Muscle layer of duodenum (tissue), 2 donors: ENCODE results near the gene EFNA5.

Experiments used
- H3K27ac ChIP-seq: one replicate; pipeline ENCODE4 v1.7.0; 2013; ENCODE audit warnings: mild to moderate bottlenecking, low read length
- H3K27me3 ChIP-seq: one replicate; pipeline ENCODE4 v1.7.0; 2013; ENCODE audit warnings: low read depth, mild to moderate bottlenecking, control low read depth, low read length
- H3K36me3 ChIP-seq, 2 donors: one replicate each; pipeline ENCODE4 v1.7.0; 2013; ENCODE audit warnings: low read length in 2 of 2, control low read depth in 1 of 2, mild to moderate bottlenecking in 1 of 2; ENCODE audit not compliant: insufficient read depth in 2 of 2, control insufficient read depth in 1 of 2
- H3K4me1 ChIP-seq, 2 donors: one replicate each; pipeline ENCODE4 v1.7.0; 2013; ENCODE audit warnings: low read length in 2 of 2, mild to moderate bottlenecking in 2 of 2, control low read depth in 1 of 2, moderate library complexity in 1 of 2; ENCODE audit not compliant: insufficient read depth in 2 of 2, control insufficient read depth in 1 of 2
- H3K4me3 ChIP-seq, 2 donors: one replicate each; pipeline ENCODE4 v1.7.0; 2013; ENCODE audit warnings: low read length in 2 of 2, low read depth in 1 of 2, mild to moderate bottlenecking in 1 of 2
- H3K9me3 ChIP-seq, 2 donors: one replicate each; pipeline ENCODE4 v1.7.0; 2013; ENCODE audit warnings: low read length in 2 of 2, control low read depth in 1 of 2, mild to moderate bottlenecking in 1 of 2; ENCODE audit not compliant: control insufficient read depth in 1 of 2
- donor health status: healthy.

Gene EFNA5

DNA sequence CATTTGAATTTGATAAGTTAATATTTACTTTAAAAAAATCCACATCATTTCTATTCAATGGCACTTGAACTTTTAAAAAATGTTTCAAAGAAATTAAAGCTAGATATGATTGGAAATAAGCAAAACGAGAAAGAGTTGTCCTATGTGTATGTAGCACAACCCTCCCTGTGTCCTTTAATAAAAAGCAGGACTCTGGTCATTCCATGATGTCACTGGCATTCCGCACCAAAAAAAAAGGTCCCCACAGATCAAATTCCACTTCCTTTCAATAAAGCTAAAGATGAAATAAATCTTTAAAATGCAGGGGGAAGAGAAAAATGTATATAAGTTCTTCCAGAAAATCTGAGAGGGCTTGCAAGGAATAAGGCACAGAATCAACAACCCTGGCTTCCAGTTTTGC, 103.8 kb downstream of the EFNA5 start:
- no peak overlapping the region for H3K27ac ChIP-seq
- H3K27me3 ChIP-seq = no peaks in the 10 kb centered on the region
- H3K36me3 ChIP-seq = no peaks in the 10 kb centered on the region

DNA sequence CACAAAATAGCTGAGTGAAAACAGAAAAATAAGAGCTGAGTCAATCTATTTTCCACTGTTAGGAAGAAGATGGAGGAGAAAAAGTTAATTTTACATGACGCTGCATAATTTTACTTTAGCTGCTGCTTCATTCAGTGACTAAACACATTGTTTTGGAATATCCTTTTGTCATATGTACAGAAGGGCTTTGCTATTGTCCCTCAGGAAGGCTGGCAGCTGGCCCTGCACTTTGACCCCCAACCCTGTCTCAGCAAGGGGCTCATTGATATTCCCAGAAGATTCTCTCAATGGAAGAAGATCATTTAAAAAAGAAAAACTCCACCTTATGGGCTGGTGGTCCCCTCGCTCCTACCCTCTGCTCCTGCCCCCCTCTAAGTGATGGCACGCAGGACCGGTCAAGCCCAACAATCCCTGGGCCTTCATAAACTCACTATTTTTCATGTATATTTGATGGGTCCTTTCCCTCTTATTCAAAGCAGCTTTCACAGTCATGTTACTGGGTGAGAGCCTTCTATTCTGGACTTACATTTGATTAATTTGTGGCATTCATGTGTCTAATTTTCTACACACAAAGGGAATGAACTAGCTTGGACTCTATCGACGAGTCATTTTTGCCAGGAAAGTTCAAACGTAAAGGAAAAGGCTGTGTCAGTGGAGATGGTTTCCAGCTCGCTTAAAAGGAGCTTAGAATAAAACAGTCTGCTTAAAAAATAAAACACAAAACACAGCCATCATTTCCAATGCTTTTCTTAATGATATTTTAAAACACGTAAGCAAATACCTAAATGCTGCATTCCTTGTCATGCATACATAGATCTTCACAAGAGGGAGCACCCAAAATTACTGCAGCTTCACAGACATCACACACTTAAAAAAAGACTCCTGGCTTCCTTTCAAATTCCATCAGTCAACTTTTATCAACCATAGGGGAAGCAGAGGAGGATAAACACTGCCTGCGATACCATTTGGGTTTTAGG, 104.7 kb downstream of the EFNA5 start:
- Histone ChIP-seq H3K4me3 (no peak overlapping the region), H3K9me3 (no peaks in the 10 kb centered on the region), H3K27ac (no peak overlapping the region), H3K4me1 (peaks cover 6 to 28% of the 10 kb centered on the region in 2 donors), H3K36me3 (no peaks in the 10 kb centered on the region), H3K27me3 (no peaks in the 10 kb centered on the region)

More for the DNA sequence above, 103.8 kb downstream of the EFNA5 start:
- H3K9me3 ChIP-seq = no peaks in the 10 kb centered on the region
- H3K4me3 ChIP-seq = no peak overlapping the region
- peaks cover 8 to 34% of the 10 kb centered on the region in 2 donors for H3K4me1 ChIP-seq

DNA sequence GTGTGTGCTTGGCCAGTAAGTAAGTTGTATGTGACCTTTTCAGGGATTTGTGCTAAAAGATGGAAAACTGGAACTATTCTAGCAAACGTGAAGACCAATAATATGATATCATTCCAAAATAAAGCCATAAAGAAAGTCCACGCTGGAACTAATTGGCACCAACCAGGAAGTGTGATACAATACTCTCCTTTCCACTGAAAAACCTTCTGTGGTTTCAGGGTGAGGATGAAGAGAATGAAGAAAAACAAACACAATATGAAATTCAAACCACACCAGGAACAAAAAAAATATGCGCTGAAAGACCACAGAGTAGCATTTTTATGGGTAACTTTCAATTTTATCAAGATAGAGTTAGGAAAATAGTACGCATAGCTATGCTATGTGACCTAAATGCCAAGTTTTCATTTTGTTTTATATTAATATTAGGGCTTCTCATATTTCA, 105.8 kb downstream of the EFNA5 start:
- Histone ChIP-seq H3K4me3 (no peak overlapping the region), H3K27ac (no peak overlapping the region), H3K9me3 (no peaks in the 10 kb centered on the region), H3K36me3 (no peaks in the 10 kb centered on the region), H3K4me1 (peaks cover 0 to 20% of the 10 kb centered on the region in 2 donors), H3K27me3 (no peaks in the 10 kb centered on the region)

DNA sequence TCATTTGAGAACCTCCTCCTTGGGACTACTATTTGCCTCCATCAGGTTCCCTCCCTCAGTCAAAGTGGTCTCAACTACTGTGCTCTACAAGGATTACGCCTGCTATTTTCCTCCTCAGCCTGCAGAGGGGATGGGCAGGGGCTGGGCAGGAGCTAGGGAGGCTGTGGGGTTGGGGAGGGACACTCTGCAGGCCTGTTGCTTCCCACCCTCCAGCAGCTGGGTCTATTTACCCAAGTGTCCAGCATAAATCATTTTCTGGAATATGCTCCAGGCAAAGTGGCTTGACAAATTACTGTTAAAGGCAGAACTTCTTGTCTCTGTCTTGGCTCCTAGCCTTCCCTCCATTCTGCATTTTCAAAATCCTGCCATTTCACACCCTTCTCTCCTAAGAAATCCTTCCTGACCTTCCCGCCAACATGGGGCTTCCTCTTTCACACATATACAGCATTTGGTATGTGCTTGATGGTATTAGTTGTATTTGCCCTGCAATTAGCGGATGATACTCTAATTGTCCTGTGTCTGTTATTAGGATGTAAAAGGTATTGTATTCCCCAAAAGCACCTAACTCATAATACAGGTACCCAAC, 106.7 kb downstream of the EFNA5 start:
- Histone ChIP-seq H3K4me3 (no peak overlapping the region), H3K27me3 (no peaks in the 10 kb centered on the region), H3K27ac (no peak overlapping the region), H3K4me1 (peaks cover 0 to 18% of the 10 kb centered on the region in 2 donors), H3K9me3 (no peaks in the 10 kb centered on the region), H3K36me3 (no peaks in the 10 kb centered on the region)

GRCh38 chr5:107560377-107560776, 110.4 kb downstream of the EFNA5 start:
- Histone ChIP-seq H3K27ac (no peak overlapping the region), H3K4me3 (no peak overlapping the region), H3K27me3 (no peaks in the 10 kb centered on the region), H3K4me1 (peaks cover 0 to 6% of the 10 kb centered on the region in 2 donors), H3K36me3 (no peaks in the 10 kb centered on the region), H3K9me3 (no peaks in the 10 kb centered on the region)

GRCh38 chr5:107558823-107559375, 111.8 kb downstream of the EFNA5 start:
- H3K4me1 ChIP-seq = peaks cover 0 to 9% of the 10 kb centered on the region in 2 donors
- H3K9me3 ChIP-seq = no peaks in the 10 kb centered on the region

DNA sequence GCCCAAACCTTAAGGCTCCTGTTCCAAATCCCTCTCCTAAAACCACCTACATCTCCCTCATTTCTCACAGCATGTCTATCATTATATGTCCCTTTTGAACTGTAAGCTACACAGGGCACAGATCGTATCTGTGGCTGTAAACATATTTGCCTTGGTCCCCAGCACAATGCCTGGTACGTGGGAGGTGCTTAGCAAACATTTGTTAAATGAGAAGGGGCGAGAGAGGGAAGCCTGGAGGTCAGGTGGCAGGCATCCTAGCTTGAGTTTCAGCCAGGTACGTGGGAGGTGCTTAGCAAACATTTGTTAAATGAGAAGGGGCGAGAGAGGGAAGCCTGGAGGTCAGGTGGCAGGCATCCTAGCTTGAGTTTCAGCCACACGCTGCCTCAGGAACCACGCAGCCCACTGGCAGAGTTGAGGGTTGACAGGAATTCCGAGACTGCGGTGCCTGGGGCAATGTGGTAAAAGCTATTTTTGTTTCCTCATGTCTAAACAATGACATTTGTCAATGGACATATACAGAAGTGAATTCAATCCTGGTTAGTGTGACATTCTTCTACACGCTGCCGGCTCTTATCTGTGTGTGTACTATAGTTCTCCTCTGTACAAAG, 113.6 kb downstream of the EFNA5 start:
- H3K27ac ChIP-seq = no peak overlapping the region
- H3K4me1 ChIP-seq = peaks cover 0 to 3% of the 10 kb centered on the region in 2 donors
- H3K4me3 ChIP-seq = no peak overlapping the region
- H3K9me3 ChIP-seq = no peaks in the 10 kb centered on the region
- H3K27me3 ChIP-seq = no peaks in the 10 kb centered on the region
- no peaks in the 10 kb centered on the region for H3K36me3 ChIP-seq

More at GRCh38 chr5:107558823-107559375, 111.8 kb downstream of the EFNA5 start:
- Histone ChIP-seq H3K27ac (no peak overlapping the region), H3K36me3 (no peaks in the 10 kb centered on the region), H3K4me3 (no peak overlapping the region), H3K27me3 (no peaks in the 10 kb centered on the region)

DNA sequence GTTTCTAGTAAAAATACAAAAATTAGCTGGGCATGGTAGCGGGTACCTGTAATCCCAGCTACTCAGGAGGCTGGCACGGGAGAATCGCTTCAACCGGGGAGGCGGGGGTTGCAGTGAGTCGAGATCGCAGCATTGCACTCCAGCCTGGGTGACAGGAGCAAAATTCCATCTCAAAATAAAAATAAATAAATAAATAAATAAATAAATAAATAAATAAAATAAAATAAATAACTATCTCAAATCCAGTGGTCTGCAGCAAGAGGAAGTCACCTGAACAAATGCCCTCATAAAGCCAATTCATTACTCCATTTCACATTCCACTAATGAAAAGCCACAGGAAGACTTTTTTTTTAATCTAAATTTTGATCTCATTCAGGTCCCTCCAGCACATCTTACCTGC, 114.2 kb downstream of the EFNA5 start:
- no peaks in the 10 kb centered on the region for H3K9me3 ChIP-seq
- no peaks in the 10 kb centered on the region for H3K36me3 ChIP-seq
- H3K4me1 ChIP-seq = peaks cover 0 to 3% of the 10 kb centered on the region in 2 donors
- H3K27ac ChIP-seq = no peak overlapping the region
- H3K27me3 ChIP-seq = no peaks in the 10 kb centered on the region
- no peak overlapping the region for H3K4me3 ChIP-seq

- Histone ChIP-seq H3K9me3 (no peaks in the 10 kb centered on the region), H3K4me1 (peaks cover 0 to 3% of the 10 kb centered on the region in 2 donors), H3K27ac (no peak overlapping the region), H3K4me3 (no peak overlapping the region), H3K36me3 (no peaks in the 10 kb centered on the region), H3K27me3 (no peaks in the 10 kb centered on the region)
Measured at GRCh38 chr5:107555425-107556090, 115.2 kb downstream of the EFNA5 start.

GRCh38 chr5:107554776-107555424, 115.8 kb downstream of the EFNA5 start:
- Histone ChIP-seq H3K4me3 (no peak overlapping the region), H3K36me3 (no peaks in the 10 kb centered on the region), H3K27ac (no peak overlapping the region), H3K9me3 (no peaks in the 10 kb centered on the region), H3K27me3 (no peaks in the 10 kb centered on the region), H3K4me1 (peaks cover 0 to 3% of the 10 kb centered on the region in 2 donors)
